Colonic mucosa (tissue), 4 donors: ENCODE data around the gene SAFB. TPM values are rescaled to one million over a fixed set of nuclear protein-coding genes. Genes with fewer than 3 reads are reported as not detected.
"Not testable (repeated sequence)": the region's sequence is repeated elsewhere in the genome, so short reads cannot be mapped to it uniquely, and the experiment has no call there.

Experiments used
- DNase-seq: peaks from one replicate; pipeline ENCODE4 v3.0.0-alpha.2; 2020
- H3K27ac ChIP-seq: fragments of 200-600 bp; one replicate; pipeline ENCODE4 v1.8.0; 2021
- H3K27me3 ChIP-seq: fragments of 200-600 bp; one replicate; pipeline ENCODE4 v1.8.0; 2021
- H3K36me3 ChIP-seq: fragments of 200-600 bp; one replicate; pipeline ENCODE4 v1.8.0; 2021
- H3K4me1 ChIP-seq: fragments of 200-600 bp; one replicate; pipeline ENCODE4 v1.8.0; 2021; ENCODE audit warnings: mild to moderate bottlenecking
- H3K4me3 ChIP-seq: fragments of 200-600 bp; one replicate; pipeline ENCODE4 v1.8.0; 2021
- H3K9ac ChIP-seq, 2 donors: one replicate each; pipeline ENCODE4 v1.7.0; 2013; ENCODE audit warnings: control low read depth in 2 of 2, low read depth in 2 of 2, low read length in 2 of 2
- H3K9me3 ChIP-seq: fragments of 200-600 bp; one replicate; pipeline ENCODE4 v1.8.0; 2021
- intact Hi-C: fragments of 100-400 bp; cut with DNase I; formaldehyde crosslinking; loops from one replicate; pipeline ENCODE4 v1.14.1; 2022
- total RNA-seq, 2 donors: library from RNA; stranded (reverse); fragmentation: NEBNext Ultra II Directional in 1 of 2; extraction: Animal tissue kit (Norgen Biotek cat#: 25700) in 1 of 2; gene quantifications; one replicate each; pipeline ENCODE4 v1.2.1, GENCODE V29; 2021
- TF ChIP-seq, protein P1 (sequence below): fragments of 200-600 bp; IDR thresholded peaks from one replicate; pipeline ENCODE4 v1.8.0; 2022; ENCODE audit warnings: antibody characterized with exemption, mild to moderate bottlenecking
- donor health status: healthy.
- donor health status: DM: no; HTN: no; CAD: no.
- donor health status: DM: no; HTN: no; CAD: no.

The SAFB gene
- total RNA-seq, 2 donors from 2014 or later: 56.1 to 120 TPM

DNA sequence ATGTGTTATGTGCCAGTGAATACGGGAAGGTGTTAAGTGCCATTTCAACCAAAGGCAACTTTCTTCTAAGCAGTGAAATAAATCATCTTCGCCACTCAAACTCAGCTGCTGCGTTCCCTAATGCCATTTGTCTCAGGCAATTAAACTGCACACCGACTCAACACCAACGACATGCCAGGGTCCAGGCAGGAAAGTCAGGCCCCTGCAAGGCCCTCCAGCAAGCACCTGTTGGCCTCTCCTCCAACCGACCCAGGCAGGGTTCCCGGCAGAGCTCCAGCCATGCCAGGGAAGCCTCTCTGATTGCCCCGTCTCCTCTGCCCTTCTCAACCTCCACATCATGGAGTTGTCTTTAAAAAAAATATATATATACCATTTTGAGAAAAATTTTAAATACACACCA lies 22.1 kb upstream of the SAFB start:
- H3K9me3 ChIP-seq: no peaks in the 10 kb centered on the region
- no peak overlapping the region for H3K27ac ChIP-seq
- H3K9ac ChIP-seq: no peak overlapping the region
- H3K4me1 ChIP-seq: no peaks in the 10 kb centered on the region
- no peak overlapping the region for H3K4me3 ChIP-seq
- TF ChIP-seq, protein P1, sequence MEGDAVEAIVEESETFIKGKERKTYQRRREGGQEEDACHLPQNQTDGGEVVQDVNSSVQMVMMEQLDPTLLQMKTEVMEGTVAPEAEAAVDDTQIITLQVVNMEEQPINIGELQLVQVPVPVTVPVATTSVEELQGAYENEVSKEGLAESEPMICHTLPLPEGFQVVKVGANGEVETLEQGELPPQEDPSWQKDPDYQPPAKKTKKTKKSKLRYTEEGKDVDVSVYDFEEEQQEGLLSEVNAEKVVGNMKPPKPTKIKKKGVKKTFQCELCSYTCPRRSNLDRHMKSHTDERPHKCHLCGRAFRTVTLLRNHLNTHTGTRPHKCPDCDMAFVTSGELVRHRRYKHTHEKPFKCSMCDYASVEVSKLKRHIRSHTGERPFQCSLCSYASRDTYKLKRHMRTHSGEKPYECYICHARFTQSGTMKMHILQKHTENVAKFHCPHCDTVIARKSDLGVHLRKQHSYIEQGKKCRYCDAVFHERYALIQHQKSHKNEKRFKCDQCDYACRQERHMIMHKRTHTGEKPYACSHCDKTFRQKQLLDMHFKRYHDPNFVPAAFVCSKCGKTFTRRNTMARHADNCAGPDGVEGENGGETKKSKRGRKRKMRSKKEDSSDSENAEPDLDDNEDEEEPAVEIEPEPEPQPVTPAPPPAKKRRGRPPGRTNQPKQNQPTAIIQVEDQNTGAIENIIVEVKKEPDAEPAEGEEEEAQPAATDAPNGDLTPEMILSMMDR: no peak
- no peaks in the 10 kb centered on the region for H3K27me3 ChIP-seq
- peaks cover 35% of the 10 kb centered on the region for H3K36me3 ChIP-seq
- DNase-seq: no peak
- intact Hi-C loops: no loop called here

DNA sequence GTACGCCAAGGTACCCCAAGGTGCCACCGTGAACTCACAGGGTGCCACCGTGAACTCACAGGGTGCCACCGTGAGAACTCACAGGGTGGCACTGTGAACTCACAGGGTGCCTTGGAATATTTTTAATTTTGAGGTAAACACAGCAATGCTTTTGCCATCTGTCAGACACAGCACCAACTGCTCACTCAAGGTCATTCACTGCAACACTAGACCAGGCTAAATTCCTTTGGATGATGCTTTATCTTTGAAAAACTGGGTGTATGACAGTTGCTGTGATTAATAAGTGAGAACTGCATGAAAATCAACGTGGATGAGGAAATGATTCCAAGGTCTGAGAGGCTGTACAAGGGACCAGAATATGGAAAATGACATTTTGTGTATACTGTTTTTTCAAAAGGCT lies 19.3 kb upstream of the SAFB start:
- H3K36me3 ChIP-seq: peaks cover 18% of the 10 kb centered on the region
- H3K27me3 ChIP-seq: no peaks in the 10 kb centered on the region
- no peak for DNase-seq
- TF ChIP-seq, protein P1: no peak
- H3K4me3 ChIP-seq: no peak overlapping the region
- no peak overlapping the region for H3K9ac ChIP-seq
- no peak overlapping the region for H3K27ac ChIP-seq
- no peaks in the 10 kb centered on the region for H3K9me3 ChIP-seq
- H3K4me1 ChIP-seq: no peaks in the 10 kb centered on the region
- intact Hi-C loops: no loop called here

GRCh38 chr19:5605362-5605761 lies 17.5 kb upstream of the SAFB start:
- intact Hi-C loops: no loop called here
- Histone ChIP-seq H3K4me3 (no peak overlapping the region), H3K9me3 (no peaks in the 10 kb centered on the region), H3K27ac (no peak overlapping the region), H3K27me3 (no peaks in the 10 kb centered on the region), H3K4me1 (no peaks in the 10 kb centered on the region), H3K36me3 (peaks cover 18% of the 10 kb centered on the region), H3K9ac (no peak overlapping the region)
- no peak for DNase-seq
- TF ChIP-seq, protein P1: no peak

DNA sequence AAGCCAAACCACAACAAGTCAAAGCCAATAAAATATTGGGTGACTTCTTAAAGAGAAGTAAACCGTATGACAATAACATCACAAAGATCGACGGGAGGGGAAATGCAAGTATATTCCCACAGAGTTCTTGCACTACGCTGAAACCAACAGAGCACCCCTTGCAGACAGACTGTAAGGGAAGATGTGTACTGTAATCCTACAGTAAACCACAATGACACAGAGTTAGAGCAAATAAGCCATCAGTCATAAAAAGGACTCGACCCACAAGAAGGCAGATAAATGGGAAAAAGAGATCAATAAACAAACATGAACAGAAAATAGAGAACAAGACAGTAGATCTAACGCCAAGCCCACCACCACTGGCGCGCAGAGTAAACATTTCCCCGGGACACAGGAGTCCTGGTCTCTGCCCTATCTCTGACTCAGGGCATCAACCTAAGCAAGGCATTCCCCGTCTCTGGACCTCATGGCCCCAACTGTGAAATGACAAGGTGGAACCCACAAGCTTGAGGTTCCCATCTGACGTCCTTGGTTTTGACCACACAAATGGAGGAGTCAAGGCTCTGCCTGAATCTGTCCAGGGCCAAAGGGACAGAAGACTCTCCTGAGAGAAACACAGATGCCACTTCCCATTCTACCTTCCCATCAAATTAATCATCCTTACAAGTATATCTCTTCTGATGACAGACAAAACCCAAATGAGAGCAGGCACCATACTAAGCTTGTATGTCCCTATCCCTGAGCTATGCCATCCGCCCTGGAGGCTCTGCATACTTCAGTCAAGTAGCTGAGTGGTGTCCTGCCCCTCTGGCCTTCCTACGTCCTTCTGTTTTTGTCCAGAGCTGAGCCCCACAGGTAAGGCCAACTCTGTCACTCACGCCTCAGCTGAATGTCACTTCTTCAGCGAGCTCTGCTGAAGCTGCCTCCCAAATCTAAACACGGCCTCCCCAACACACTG lies 15.3 kb upstream of the SAFB start:
- Histone ChIP-seq H3K27me3 (no peaks in the 10 kb centered on the region), H3K9me3 (no peaks in the 10 kb centered on the region), H3K27ac (no peak overlapping the region), H3K9ac (no peak overlapping the region), H3K36me3 (peaks cover 18% of the 10 kb centered on the region), H3K4me1 (no peaks in the 10 kb centered on the region), H3K4me3 (no peak overlapping the region)
- DNase-seq: no peak
- TF ChIP-seq, protein P1: no peak
- intact Hi-C loops: no loop called here

- intact Hi-C loops: no loop called here
- no peak for DNase-seq
- Histone ChIP-seq H3K27me3 (no peaks in the 10 kb centered on the region), H3K27ac (no peak overlapping the region), H3K9me3 (no peaks in the 10 kb centered on the region), H3K4me1 (no peaks in the 10 kb centered on the region), H3K9ac (no peak overlapping the region), H3K4me3 (no peak overlapping the region), H3K36me3 (peaks cover 25% of the 10 kb centered on the region)
- TF ChIP-seq, protein P1: no peak
These were observed 14.6 kb upstream of the SAFB start for GRCh38 chr19:5608291-5608690.

DNA sequence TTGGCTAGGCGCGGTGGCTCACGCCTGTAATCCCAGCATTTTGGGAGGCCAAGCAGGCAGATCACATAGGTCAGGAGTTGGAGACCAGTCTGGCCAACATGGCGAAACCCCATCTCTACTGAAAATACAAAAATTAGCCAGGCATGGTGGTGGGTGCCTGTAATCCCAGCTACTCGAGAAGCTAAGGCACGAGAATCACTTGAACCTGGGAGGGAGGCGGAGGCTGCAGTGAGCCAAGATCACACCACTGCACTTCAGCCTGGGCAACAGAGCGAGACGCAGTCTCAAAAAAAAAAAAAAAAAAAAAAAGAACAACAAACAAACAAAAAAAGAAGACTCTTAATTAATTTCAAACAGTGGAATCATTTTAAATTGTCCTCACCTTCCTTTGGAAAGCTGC lies 14.1 kb upstream of the SAFB start:
- H3K27me3 ChIP-seq, H3K9me3 ChIP-seq, H3K4me1 ChIP-seq, DNase-seq, intact Hi-C loops, H3K9ac ChIP-seq, H3K4me3 ChIP-seq, H3K27ac ChIP-seq: not testable (repeated sequence)
- H3K36me3 ChIP-seq: peaks cover 30% of the 10 kb centered on the region
